IPS-NIHi7 (cell line): ENCODE data around the gene CPA2.

ENCODE experiments used
- DNase-seq: peaks from one replicate; pipeline ENCODE4 v3.0.0; 2012; ENCODE audit warnings: mixed read lengths; ENCODE audit errors: extremely low spot score

Gene CPA2

GRCh38 chr7:130254555-130254954, 12.1 kb upstream of the CPA2 start:
- no peak for DNase-seq

DNA sequence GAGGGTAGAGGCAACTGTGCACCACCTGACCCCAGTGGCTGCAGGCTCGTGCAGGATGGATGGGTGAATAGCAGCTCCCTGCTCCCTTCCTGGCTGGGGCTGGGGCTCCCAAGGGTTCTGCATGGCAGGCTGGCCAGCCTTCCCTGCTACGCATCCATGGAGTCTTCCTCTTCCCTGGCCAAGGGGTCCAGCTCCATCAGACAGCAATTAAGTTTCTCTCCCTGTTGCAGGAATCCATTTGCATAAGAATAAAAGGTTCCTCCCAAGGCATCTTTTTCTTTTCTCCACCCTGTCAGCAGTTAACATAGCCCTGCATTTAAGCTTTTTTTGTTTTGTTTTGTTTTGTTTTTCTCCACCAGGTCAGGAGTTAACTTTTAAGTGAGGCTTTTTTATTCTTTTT, 10.0 kb upstream of the CPA2 start:
- DNase-seq = no peak

- DNase-seq = no peak
Observed at GRCh38 chr7:130258494-130259078, 8.1 kb upstream of the CPA2 start.

GRCh38 chr7:130262448-130262847, 4.2 kb upstream of the CPA2 start:
- DNase-seq = no peak

- DNase-seq = no peak
Observed at GRCh38 chr7:130263130-130263529, 3.5 kb upstream of the CPA2 start.

DNA sequence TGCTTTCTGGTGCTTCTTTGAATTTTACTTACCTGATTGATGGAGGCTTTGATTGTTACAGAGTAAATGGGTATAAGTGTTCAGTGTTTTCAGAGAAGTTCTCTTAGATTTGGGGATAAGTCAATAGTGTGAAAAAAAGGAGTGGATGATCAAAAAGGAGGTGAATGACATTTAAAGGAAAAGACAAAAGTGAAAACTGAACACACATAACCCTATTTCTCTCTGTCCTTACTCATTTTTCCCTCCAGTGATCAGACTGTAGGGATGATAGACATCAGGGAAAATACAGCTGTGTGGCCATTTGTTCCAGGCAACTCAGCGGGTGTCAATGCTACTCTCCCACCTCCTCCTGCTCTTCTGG, 278 bp downstream of the CPA2 start:
- DNase-seq = no peak

- DNase-seq = no peak
Observed at GRCh38 chr7:130268463-130269317, 2.0 kb downstream of the CPA2 start.

DNA sequence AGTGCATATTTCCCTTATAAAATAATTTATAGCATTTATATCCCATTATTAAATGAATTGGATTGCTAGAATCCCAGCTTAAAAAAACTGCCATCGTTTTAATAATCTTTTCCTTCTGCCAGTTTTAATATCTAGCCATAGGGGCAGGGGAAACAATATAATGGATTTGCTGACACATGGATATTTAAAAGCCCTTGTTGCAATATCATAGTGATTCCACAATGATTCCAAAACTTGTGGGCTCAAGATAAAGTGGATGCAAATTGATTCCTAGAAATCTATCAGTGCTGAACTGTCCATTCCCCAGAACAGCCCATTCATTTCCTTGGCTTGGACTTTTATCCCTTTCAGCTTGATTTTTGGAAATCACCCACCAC, 2.6 kb downstream of the CPA2 start:
- no peak for DNase-seq

GRCh38 chr7:130270947-130271800, 4.5 kb downstream of the CPA2 start:
- DNase-seq = no peak

GRCh38 chr7:130272381-130273080, 5.9 kb downstream of the CPA2 start:
- peak; percentile 31 for DNase-seq

- peak; percentile 95 for DNase-seq
Observed at GRCh38 chr7:130273081-130273932, 6.6 kb downstream of the CPA2 start.

DNA sequence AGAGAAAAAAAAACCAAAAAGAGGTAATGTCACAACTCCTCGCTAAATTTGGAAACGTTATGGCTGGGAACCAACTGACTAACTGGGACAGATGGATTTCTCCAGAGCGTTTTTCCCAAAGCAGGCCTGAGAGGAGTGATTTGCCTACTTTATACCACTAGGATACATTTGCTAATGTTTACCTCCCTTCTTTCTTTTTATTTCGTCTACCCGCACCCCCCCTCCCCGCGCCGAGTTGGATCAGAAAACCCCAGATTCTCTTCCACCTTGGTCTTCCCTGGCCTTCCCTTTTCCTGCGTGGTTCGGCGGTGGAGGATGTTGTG, 7.2 kb downstream of the CPA2 start:
- peak; percentile 29 for DNase-seq

DNA sequence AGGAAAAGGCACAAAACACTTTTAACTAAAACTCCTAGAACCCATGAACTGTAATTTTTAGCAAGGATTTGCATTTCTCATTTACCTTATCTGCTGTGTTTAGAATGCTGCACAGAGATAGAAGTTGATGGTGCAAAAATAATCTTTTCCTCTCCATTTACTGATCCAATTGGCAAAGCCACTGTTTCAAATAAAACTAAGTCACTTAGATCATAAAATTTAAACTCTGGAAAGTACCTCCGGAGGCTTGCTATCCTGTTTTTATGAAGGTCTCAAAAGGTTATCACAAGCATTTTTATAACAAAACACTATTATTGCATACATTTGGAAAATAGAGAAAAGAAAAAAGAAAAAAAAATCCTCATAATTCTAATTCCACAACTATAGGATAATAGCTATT, 7.6 kb downstream of the CPA2 start:
- DNase-seq = no peak

- DNase-seq = peak; percentile 43
Observed at GRCh38 chr7:130274983-130275591, 8.4 kb downstream of the CPA2 start.

DNA sequence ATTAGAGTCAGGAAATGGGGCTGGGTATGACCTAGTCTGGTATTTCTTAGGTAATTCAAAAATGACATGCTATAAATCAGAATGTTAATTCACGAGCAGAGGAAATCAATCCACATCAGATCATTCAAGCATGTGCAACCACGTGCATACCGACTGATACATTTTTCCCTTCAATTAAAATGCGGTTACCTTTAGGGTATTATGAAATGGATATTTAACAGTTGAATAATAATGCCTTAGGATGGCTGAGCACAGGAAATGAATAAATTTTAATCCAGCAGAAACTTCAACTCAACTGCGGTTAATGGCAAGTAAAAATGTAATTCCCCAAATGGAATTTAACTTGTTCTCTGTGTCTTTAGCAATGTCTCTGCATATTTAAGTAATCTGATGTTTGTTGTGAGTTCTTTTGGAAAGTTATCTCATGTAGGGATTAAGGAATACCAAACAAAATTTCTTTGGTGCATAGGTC, 9.2 kb downstream of the CPA2 start:
- no peak for DNase-seq

- DNase-seq = no peak
Observed at GRCh38 chr7:130276796-130277762, 10.4 kb downstream of the CPA2 start.

DNA sequence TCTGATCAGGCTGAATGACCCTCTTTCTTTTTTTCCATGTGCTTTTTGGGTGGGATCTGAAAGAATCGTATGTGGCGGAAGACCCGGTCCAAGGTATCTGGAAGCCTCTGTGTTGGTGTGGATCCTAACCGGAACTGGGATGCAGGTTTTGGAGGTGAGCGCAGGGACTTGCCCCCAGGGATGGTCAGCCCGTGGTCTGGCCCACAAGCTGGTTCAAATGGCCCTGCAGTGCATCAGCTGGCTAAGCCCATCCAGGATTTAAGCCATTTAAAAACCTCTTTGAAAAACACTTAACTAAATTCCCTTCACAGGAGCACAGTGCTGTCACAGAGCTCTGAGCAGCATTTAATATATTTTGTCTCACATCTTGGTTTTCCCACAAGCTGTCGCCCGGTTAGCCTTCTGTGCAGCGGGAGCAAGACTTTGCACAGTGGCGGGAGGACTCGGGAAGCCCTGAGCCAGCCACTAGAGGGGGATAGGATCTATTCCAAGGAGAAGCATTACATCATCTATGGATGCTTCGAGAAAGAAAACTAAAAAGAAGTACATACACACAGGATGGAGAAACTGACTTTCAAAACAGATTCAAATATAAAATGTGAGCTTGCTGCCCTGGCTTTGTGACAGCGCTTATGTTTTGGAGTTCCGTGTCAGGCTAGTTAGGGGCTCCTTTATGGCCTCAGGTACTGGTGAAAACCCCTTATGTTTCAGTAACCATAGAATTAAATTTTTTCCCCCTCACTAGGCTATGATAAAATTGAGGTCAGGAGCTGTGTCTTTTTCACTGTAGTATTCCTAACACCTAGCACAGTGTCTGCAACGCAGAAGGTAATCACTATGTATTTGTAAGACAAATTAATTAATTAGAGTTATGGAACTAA, 11.3 kb downstream of the CPA2 start:
- peak; percentile 74 for DNase-seq

DNA sequence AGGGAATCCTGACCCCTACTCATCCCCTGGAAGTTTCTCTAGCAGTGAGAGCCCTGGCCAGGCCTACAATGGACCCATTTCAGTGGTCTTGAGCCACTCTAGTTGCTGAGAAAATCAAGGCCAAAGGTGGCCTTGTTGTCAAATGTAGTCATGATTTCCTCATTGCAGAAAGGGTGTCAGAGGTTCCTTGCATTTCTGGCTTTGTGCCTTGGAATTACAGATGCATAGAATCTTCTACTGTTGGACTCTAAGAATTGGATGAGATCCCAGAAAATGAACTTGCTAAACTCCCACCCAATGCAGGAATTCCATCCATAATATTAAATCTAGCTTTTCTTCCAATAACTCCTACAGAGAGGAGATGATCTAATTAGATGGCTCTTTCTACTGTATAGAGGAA, 12.2 kb downstream of the CPA2 start:
- DNase-seq = no peak
